RKO (cell line): Measurements from ENCODE around the gene KLHL17.

Source experiments
- DNase-seq: peaks from one replicate; pipeline ENCODE4 v3.0.0-alpha.2; 2016; ENCODE audit warnings: low spot score

The KLHL17 gene

GRCh38 chr1:923131-923990, 37.0 kb upstream of the KLHL17 start, which contains the start of gene SAMD11:
Gene SAMD11 (plus strand): TSS chr1:923923. CDS start chr1:924432, 509 bp downstream.
- peak; percentile 78 for DNase-seq

DNA sequence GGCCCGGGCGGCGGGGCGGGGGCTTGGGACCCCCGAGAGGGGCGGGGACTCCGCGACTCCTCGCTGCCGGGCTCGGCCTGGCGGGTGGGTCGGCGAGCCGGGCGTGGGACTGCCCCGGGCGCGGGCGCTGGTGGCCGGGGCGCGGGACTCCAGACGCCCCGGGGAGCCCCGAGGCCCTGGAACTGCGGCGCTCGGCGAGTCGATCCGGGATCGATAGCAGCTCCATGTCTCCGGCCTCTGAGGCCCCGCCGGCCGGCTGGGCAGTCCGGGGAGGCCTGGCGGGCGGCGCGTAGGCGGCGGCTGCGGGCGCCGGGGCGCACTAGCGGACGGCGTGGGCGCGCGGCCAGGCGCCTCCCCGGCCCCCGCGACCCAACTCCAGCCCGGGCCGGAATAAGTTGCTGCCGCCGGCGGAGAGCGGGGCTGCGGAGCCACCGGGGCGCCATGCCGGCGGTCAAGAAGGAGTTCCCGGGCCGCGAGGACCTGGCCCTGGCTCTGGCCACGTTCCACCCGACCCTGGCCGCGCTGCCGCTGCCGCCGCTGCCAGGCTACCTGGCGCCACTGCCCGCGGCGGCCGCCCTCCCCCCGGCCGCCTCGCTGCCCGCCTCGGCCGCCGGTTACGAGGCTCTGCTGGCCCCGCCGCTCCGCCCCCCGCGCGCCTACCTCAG, 36.3 kb upstream of the KLHL17 start:
- DNase-seq, result no peak

GRCh38 chr1:924656-925560, 35.5 kb upstream of the KLHL17 start:
- peak; percentile 59 for DNase-seq

- DNase-seq, result no peak
Observed at GRCh38 chr1:925561-926421, 34.6 kb upstream of the KLHL17 start.

GRCh38 chr1:927234-927633, 33.1 kb upstream of the KLHL17 start:
- DNase-seq, result no peak

DNA sequence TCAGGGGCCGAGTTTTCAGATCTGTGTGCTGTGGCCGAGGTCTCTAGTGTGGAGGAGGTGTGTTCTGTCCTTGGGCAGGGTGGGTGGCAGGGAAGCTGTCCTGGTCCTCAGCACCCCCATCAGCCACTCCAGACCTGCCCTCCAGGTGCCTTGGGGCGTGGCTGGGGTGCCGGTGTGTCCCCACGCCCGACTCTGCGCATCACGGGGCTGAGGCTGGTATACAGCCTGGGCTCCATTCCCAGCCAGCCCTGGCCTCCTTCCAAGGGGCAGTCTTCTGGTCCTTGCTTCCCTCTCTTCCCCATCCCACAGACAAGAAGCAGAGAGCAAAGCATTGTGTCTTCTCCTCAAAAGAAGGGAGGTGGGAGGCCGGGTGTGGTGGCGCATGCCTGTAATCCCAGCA, 32.6 kb upstream of the KLHL17 start:
- no peak for DNase-seq

- DNase-seq, result no peak
Observed at GRCh38 chr1:928825-929661, 31.3 kb upstream of the KLHL17 start.

GRCh38 chr1:929712-930632, 30.4 kb upstream of the KLHL17 start:
- no peak for DNase-seq

DNA sequence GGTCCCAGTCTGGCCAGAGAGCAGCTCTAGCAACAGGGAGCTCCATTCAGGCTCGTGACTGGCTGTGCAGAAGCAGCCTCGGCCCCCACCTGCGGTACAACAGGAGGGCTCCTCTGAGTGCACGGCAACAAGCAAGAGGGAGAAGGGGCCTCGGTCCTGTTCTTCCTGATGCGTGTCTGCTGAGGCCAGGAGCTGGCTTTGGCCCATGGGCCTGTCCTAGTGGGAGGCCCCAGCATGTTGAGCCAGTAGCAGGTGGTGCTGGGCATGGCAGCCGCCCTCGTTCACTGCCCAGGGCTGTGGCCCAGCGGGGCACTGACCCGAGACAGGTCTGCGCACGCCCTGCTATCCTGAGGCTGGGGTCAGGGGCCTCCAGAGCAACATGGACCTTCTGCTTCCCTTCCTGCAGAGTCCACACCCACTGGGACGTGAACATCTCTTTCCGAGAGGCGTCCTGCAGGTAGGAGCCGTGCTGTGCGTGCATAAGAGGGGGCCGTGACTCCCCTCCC, 29.7 kb upstream of the KLHL17 start:
- DNase-seq, result no peak

GRCh38 chr1:931380-932172, 28.8 kb upstream of the KLHL17 start:
- DNase-seq, result no peak

GRCh38 chr1:932173-932510, 28.2 kb upstream of the KLHL17 start:
- no peak for DNase-seq

- no peak for DNase-seq
Observed at GRCh38 chr1:932776-933602, 27.4 kb upstream of the KLHL17 start.

DNA sequence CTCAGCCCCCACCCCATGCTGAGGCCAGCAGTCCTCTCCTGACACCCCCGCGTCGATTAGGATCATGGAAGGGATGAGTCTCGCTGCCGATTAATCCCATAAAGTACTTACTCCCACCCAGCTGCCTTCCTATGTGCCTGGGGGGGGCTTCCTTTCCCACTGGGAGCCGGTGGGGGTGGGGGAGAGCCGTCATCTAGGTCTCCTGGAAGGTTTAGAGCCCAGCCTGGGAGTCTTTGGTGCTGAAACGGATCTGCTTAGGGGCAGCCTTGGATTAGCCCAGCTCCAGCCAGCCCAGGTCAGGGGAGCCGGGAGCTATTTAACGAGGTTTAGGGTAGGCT, 26.8 kb upstream of the KLHL17 start:
- no peak for DNase-seq

GRCh38 chr1:934991-935750, 25.2 kb upstream of the KLHL17 start:
- no peak for DNase-seq

- no peak for DNase-seq
Observed at GRCh38 chr1:935751-936231, 24.6 kb upstream of the KLHL17 start.

DNA sequence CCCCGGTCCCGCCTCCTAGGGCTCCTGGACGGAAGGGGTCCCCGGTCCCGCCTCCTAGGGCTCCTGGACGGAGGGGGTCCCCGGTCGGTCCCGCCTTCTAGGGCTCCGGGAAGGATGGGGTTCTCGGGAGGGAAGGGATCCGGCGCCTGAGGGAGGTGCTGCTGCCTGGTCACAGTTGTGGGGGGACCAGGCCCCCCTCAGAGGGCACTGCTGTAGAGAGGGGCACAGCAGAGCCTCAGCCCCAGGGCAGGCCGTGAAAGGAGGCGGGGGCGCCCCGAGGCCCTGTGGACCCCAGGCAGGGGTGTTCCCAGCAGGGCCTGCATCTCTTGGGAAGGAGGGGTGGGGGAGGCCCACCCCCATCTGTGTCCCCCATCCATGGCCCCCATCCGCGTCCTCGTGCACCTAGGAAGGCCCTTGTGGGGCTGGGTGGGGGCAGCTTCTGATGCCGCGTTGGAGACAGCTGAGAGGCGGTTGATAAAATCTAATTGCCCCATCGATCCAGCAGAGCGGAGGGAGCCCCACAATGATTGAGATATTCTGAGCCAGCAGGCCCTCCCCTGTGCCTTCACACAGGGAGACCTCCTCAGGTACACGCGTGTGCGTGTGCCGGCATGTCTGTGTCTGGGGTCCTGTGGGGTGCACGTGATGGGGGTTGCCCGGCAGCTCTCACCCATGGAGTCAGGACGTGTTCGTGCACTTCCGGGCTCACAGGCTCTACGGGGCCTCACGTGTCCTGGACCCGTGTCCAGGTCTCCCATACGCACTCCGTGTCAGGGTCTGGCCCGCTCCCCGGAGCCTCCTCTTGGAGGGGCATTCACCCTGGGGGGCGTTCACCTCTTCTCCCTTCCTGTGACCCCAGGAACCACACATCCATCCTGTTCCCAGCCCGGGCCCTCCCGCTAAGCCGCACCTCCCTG, 23.8 kb upstream of the KLHL17 start:
- no peak for DNase-seq
